B cell (primary cell): ENCODE data around the gene GANC. TPM values are rescaled to one million over a fixed set of nuclear protein-coding genes. Genes with fewer than 3 reads are reported as not detected.
"Not testable (repeated sequence)": the region's sequence is repeated elsewhere in the genome, so short reads cannot be mapped to it uniquely, and the experiment has no call there.

Experiments used
- ATAC-seq: fragments of 200-7000 bp; cut with Tn5 transposase; one replicate; pipeline ENCODE4 v1.10.0; 2021; ENCODE audit warnings: low read depth, mild to moderate bottlenecking, moderate number of reproducible peaks, moderate library complexity
- CTCF ChIA-PET: fragments of 350-600 bp; sonication (Branson Sonifier 250); formaldehyde crosslinking; loops from one replicate; lab custom pipeline; 2021; ENCODE audit warnings: antibody characterized with exemption, inconsistent platforms; lab: Charles Lee
- POLR2A ChIA-PET: fragments of 350-600 bp; sonication (Branson Sonifier 250); formaldehyde crosslinking; loops from one replicate; lab custom pipeline; 2021; ENCODE audit warnings: antibody characterized with exemption; lab: Charles Lee
- DNase-seq: peaks from one replicate; pipeline ENCODE4 v3.0.0; 2013
- H2AFZ ChIP-seq: 2 replicates; pipeline ENCODE4 v1.6.1; 2012; ENCODE audit warnings: mild to moderate bottlenecking, low read depth, low read length; ENCODE audit not compliant: insufficient read depth, poor library complexity, severe bottlenecking
- H3K27ac ChIP-seq, 2 donors: 1 replicate in 1 of 2; 2 replicates in 1 of 2; pipeline ENCODE4 v1.5.1; 2012 to 2013; ENCODE audit warnings: low read length in 2 of 2, mild to moderate bottlenecking in 2 of 2, moderate library complexity in 1 of 2
- H3K27me3 ChIP-seq, 4 experiments: fragments of 200-600 bp in 1 of 4; sonication (generic) in 1 of 4; replicated peaks in 1 of 4; 1 replicate in 2 of 4; 2 replicates in 2 of 4; pipeline versions ENCODE4 v1.6.1 to v1.7.0; 2013 to 2016; ENCODE audit warnings: low read length in 3 of 4, mild to moderate bottlenecking in 2 of 4, mixed read lengths in 1 of 4, moderate library complexity in 1 of 4; ENCODE audit not compliant: insufficient read depth in 4 of 4, control insufficient read depth in 3 of 4; ENCODE audit errors: control extremely low read depth in 1 of 4
- H3K36me3 ChIP-seq, 2 experiments: replicated peaks in 1 of 2; 1 replicate in 1 of 2; 2 replicates in 1 of 2; pipeline versions ENCODE4 v1.6.1 to v1.7.1; 2013; ENCODE audit warnings: low read length in 1 of 2; ENCODE audit not compliant: insufficient read depth in 2 of 2, control insufficient read depth in 1 of 2; ENCODE audit errors: control extremely low read depth in 1 of 2, extremely low read depth in 1 of 2
- H3K4me1 ChIP-seq, 2 donors: fragments of 200-600 bp in 1 of 2; sonication (generic) in 1 of 2; 1 replicate in 1 of 2; 2 replicates in 1 of 2; pipeline versions ENCODE4 v1.5.1 to v1.6.1; 2013 to 2017; ENCODE audit warnings: low read length in 2 of 2; ENCODE audit not compliant: control insufficient read depth in 2 of 2, insufficient read depth in 2 of 2
- H3K4me2 ChIP-seq: replicated peaks from 2 replicates; pipeline ENCODE3; 2012; ENCODE audit warnings: mild to moderate bottlenecking, low read depth, low read length; ENCODE audit not compliant: poor library complexity, severe bottlenecking
- H3K4me3 ChIP-seq, 5 experiments: fragments of 200-600 bp in 1 of 5; sonication (generic) in 1 of 5; 1 replicate in 3 of 5; 2 replicates in 2 of 5; pipeline versions ENCODE4 v1.5.1 to v1.7.0; 2011 to 2016; ENCODE audit warnings: low read length in 4 of 5, mild to moderate bottlenecking in 4 of 5, low read depth in 2 of 5, control low read depth in 1 of 5, moderate library complexity in 1 of 5; ENCODE audit not compliant: insufficient read depth in 1 of 5; ENCODE audit errors: control extremely low read depth in 1 of 5, extremely low read depth in 1 of 5
- H3K79me2 ChIP-seq: fragments of 200-600 bp; sonication (generic); one replicate; pipeline ENCODE4 v1.6.0; 2016; ENCODE audit warnings: low read length; ENCODE audit not compliant: control insufficient read depth, insufficient read depth
- H3K9ac ChIP-seq: fragments of 200-600 bp; sonication (generic); 2 replicates; pipeline ENCODE4 v1.6.1; 2017; ENCODE audit warnings: mild to moderate bottlenecking, low read length, moderate library complexity
- H3K9me3 ChIP-seq, 3 donors: one replicate each; pipeline versions ENCODE4 v1.6.1 to v1.7.1; 2013; ENCODE audit warnings: low read length in 2 of 3; ENCODE audit not compliant: control insufficient read depth in 2 of 3, insufficient read depth in 1 of 3; ENCODE audit errors: control extremely low read depth in 1 of 3
- H4K20me1 ChIP-seq: 2 replicates; pipeline ENCODE4 v1.6.0; 2012; ENCODE audit warnings: mild to moderate bottlenecking, low read length; ENCODE audit not compliant: insufficient read depth, control insufficient read depth, poor library complexity, severe bottlenecking
- H3K27ac Mint-ChIP-seq: one replicate; pipeline ENCODE4 v1.8.0; 2021; ENCODE audit warnings: mixed read lengths
- H3K27me3 Mint-ChIP-seq: one replicate; pipeline ENCODE4 v1.8.0; 2021; ENCODE audit warnings: mixed read lengths
- H3K4me1 Mint-ChIP-seq: one replicate; pipeline ENCODE4 v1.8.0; 2021; ENCODE audit warnings: mixed read lengths
- H3K4me3 Mint-ChIP-seq: one replicate; pipeline ENCODE4 v1.8.0; 2021; ENCODE audit warnings: mixed read lengths
- H3K9me3 Mint-ChIP-seq: one replicate; pipeline ENCODE4 v1.8.0; 2022; ENCODE audit warnings: mixed read lengths; ENCODE audit not compliant: insufficient read depth
- CTCF ChIP-seq: fragments of 200-600 bp; IDR thresholded peaks from one replicate; pipeline ENCODE4 v1.8.0; 2022; ENCODE audit warnings: antibody characterized with exemption, mild to moderate bottlenecking
- EZH2 ChIP-seq: IDR thresholded peaks from 2 replicates; pipeline ENCODE4 v1.6.1; 2012; ENCODE audit warnings: borderline replicate concordance, low read depth, mild to moderate bottlenecking, moderate library complexity, low read length; ENCODE audit not compliant: insufficient read depth, poor library complexity, severe bottlenecking
- WGBS: methylation state at CpG from one replicate; pipeline ENCODE4 v1.1.5; 2013; ENCODE audit warnings: missing lambda C conversion rate; ENCODE audit not compliant: insufficient coverage; 5-methylcytosine and 5-hydroxymethylcytosine counted together
- intact Hi-C: fragments of 100-400 bp; cut with micrococcal nuclease; formaldehyde crosslinking; loops from one replicate; pipeline ENCODE4 v1.10.0; 2022
- polyA plus RNA-seq: library from polyadenylated mRNA; depleted of rRNA; stranded (reverse); fragments of >200 nt; gene quantifications from 2 replicates; pipeline ENCODE4 v1.2.3, GENCODE V29; 2012
- total RNA-seq, 2 donors: library from RNA; stranded (reverse); fragments of 120-200 nt in 1 of 2; gene quantifications; 1 replicate in 1 of 2; 2 replicates in 1 of 2; pipeline versions ENCODE4 v1.2.3 to v1.2.4, GENCODE V29; 2013 to 2022

GANC gene
- total and polyA plus RNA-seq, 2 donors (not counting 1 experiment from before 2014, with no cell fraction given): 43.5 to 122 TPM

- Histone ChIP-seq H2AFZ (no peak overlapping the region), H3K27ac (no peak overlapping the region), H3K4me3 (no peak overlapping the region), H3K36me3 (peaks cover 0 to 82% of the 10 kb centered on the region in 2 experiments), H3K4me1 (no peaks in the 10 kb centered on the region), H3K4me2 (no peak overlapping the region), H3K79me2 (no peaks in the 10 kb centered on the region), H3K9me3 (no peaks in the 10 kb centered on the region), H3K27me3 (no peaks in the 10 kb centered on the region), H4K20me1 (no peaks in the 10 kb centered on the region), H3K9ac (no peak overlapping the region)
- WGBS: no CpG with 5 or more reads among the region's 1 CpG
- H3K4me1 Mint-ChIP-seq: no peaks in the 10 kb centered on the region
- ChIA-PET CTCF (interaction anchor here (0.6 kb wide), 1 partner anchor 126 kb away, joined by 5 read pairs; no protein-coding TSS in a partner anchor), POLR2A (no interaction called here)
- H3K9me3 Mint-ChIP-seq: no peaks in the 10 kb centered on the region
- H3K4me3 Mint-ChIP-seq: no peak overlapping the region
- ATAC-seq (no peak), DNase-seq (no peak)
- H3K27ac Mint-ChIP-seq: no peak overlapping the region
- TF ChIP-seq CTCF: no peak
- TF ChIP-seq EZH2: no peak
- intact Hi-C loops: no loop called here
- H3K27me3 Mint-ChIP-seq: no peaks in the 10 kb centered on the region
Measured at GRCh38 chr15:42289166-42289565, 16.2 kb downstream of the GANC start.

GRCh38 chr15:42301004-42301403, 28.0 kb downstream of the GANC start:
- ATAC-seq, H3K4me3 ChIP-seq, DNase-seq, H3K27me3 Mint-ChIP-seq, H3K4me3 Mint-ChIP-seq, H3K27ac Mint-ChIP-seq, H3K27ac ChIP-seq, H3K4me2 ChIP-seq, H3K9me3 Mint-ChIP-seq, CTCF ChIA-PET, H3K79me2 ChIP-seq, H3K4me1 ChIP-seq, H4K20me1 ChIP-seq, H3K27me3 ChIP-seq, POLR2A ChIA-PET, H3K9ac ChIP-seq, H2AFZ ChIP-seq, H3K4me1 Mint-ChIP-seq, intact Hi-C loops: not testable (repeated sequence)
- 100% methylated on average over 4 of the region's 4 CpGs for WGBS
- H3K36me3 ChIP-seq: peaks cover 7 to 23% of the 10 kb centered on the region in 2 experiments
- peaks cover 0 to 13% (median 0%) of the 10 kb centered on the region in 3 donors for H3K9me3 ChIP-seq
